C4-2B (cell line): Measurements from ENCODE around the gene WBP2.

Experiments used
- ZFX ChIP-seq: fragments of 450-650 bp; IDR thresholded peaks from 2 replicates; pipeline ENCODE4 v1.6.1; 2017
- TF ChIP-seq, protein P1 (sequence below): fragments of 450-650 bp; conservative IDR thresholded peaks from 2 replicates; pipeline ENCODE4 v1.5.1; 2017; ENCODE audit warnings: mild to moderate bottlenecking

DNA sequence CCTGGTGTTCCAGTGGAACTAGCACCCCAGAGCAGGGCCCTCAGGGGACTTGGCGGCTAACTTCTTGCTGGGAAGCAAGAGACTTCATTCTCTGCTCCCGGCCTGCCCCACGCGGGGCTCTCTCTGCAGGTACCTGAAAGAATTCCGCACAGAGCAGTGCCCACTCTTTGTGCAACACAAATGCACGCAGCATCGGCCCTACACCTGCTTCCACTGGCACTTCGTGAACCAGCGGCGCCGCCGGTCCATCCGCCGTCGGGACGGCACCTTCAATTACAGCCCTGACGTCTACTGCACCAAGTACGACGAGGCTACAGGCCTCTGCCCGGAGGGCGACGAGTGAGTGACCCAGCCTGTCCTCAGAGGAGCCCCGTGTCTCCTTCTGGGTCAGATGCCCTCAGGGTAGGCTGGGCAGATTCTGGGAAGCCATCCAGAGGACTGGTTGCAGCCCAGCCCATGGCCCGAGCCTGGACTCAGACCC is 45.5 kb downstream of the WBP2 start:
- TF ChIP-seq, protein P1, sequence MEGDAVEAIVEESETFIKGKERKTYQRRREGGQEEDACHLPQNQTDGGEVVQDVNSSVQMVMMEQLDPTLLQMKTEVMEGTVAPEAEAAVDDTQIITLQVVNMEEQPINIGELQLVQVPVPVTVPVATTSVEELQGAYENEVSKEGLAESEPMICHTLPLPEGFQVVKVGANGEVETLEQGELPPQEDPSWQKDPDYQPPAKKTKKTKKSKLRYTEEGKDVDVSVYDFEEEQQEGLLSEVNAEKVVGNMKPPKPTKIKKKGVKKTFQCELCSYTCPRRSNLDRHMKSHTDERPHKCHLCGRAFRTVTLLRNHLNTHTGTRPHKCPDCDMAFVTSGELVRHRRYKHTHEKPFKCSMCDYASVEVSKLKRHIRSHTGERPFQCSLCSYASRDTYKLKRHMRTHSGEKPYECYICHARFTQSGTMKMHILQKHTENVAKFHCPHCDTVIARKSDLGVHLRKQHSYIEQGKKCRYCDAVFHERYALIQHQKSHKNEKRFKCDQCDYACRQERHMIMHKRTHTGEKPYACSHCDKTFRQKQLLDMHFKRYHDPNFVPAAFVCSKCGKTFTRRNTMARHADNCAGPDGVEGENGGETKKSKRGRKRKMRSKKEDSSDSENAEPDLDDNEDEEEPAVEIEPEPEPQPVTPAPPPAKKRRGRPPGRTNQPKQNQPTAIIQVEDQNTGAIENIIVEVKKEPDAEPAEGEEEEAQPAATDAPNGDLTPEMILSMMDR = no peak
- TF ChIP-seq ZFX = no peak
